Caco-2 (cell line): ENCODE data around the gene DNHD1. TPM values are rescaled to one million over a fixed set of nuclear protein-coding genes. Genes with fewer than 3 reads are reported as not detected.
A peak's percentile ranks its signal among the peaks of the same experiment; 100 is the strongest.

Experiments used
- BruUV-seq: library from RNA; stranded (reverse); fragments of 400-500 nt; replicated peaks from 2 replicates; lab custom pipeline; 2021; lab: Mats Ljungman, UMichigan
- CTCF ChIA-PET: fragments of 300-600 bp; sonication (Branson Sonifier 250); formaldehyde crosslinking; loops from one replicate; lab custom pipeline; 2022; ENCODE audit warnings: antibody characterized with exemption; lab: Charles Lee
- POLR2A ChIA-PET: fragments of 300-600 bp; sonication (Branson Sonifier 250); formaldehyde crosslinking; loops from one replicate; lab custom pipeline; 2022; ENCODE audit warnings: antibody characterized with exemption; lab: Charles Lee
- DNase-seq, 2 experiments: peaks; one replicate each; pipeline versions ENCODE4 v3.0.0 to v3.0.0-alpha.2; 2020 to 2022
- H3K27me3 ChIP-seq: replicated peaks from 2 replicates; pipeline ENCODE4 v1.6.0; 2011; ENCODE audit warnings: low read length; ENCODE audit not compliant: control insufficient read depth, insufficient read depth
- H3K36me3 ChIP-seq: 2 replicates; pipeline ENCODE4 v1.5.1; 2011; ENCODE audit warnings: low read length; ENCODE audit not compliant: control insufficient read depth, insufficient read depth
- H3K4me1 ChIP-seq: fragments of 250-450 bp; sonication (Bioruptor Pico); 2 replicates; pipeline ENCODE4 v1.5.1; 2020; ENCODE audit warnings: mild to moderate bottlenecking
- H3K4me3 ChIP-seq: 2 replicates; pipeline ENCODE4 v1.5.1; 2011; ENCODE audit warnings: low read depth, mild to moderate bottlenecking, control low read depth, low read length
- H3K9me3 ChIP-seq: fragments of 250-450 bp; sonication (Bioruptor Pico); 2 replicates; pipeline ENCODE4 v1.5.1; 2020; ENCODE audit warnings: mild to moderate bottlenecking, moderate library complexity
- H3K27ac Mint-ChIP-seq: one replicate; pipeline ENCODE4 v1.8.0; 2022; ENCODE audit warnings: mixed read lengths; ENCODE audit not compliant: unreplicated experiment
- H3K27me3 Mint-ChIP-seq: one replicate; pipeline ENCODE4 v1.8.0; 2022; ENCODE audit warnings: mixed read lengths; ENCODE audit not compliant: insufficient read depth, unreplicated experiment
- H3K36me3 Mint-ChIP-seq: one replicate; pipeline ENCODE4 v1.8.0; 2022; ENCODE audit warnings: mild to moderate bottlenecking, mixed read lengths; ENCODE audit not compliant: insufficient read depth, unreplicated experiment
- H3K4me1 Mint-ChIP-seq: one replicate; pipeline ENCODE4 v1.8.0; 2022; ENCODE audit warnings: low read depth, mixed read lengths; ENCODE audit not compliant: unreplicated experiment
- H3K4me3 Mint-ChIP-seq: one replicate; pipeline ENCODE4 v1.8.0; 2022; ENCODE audit warnings: mild to moderate bottlenecking, moderate library complexity, mixed read lengths; ENCODE audit not compliant: unreplicated experiment
- H3K9me3 Mint-ChIP-seq: one replicate; pipeline ENCODE4 v1.8.0; 2022; ENCODE audit warnings: mixed read lengths; ENCODE audit not compliant: unreplicated experiment
- CTCF ChIP-seq, 2 experiments: fragments of 200-600 bp in 1 of 2; IDR thresholded peaks; 1 replicate in 1 of 2; 2 replicates in 1 of 2; pipeline versions ENCODE4 v1.5.1 to v1.8.0; 2011 to 2022; ENCODE audit warnings: antibody characterized with exemption in 1 of 2, control low read depth in 1 of 2, inconsistent platforms in 1 of 2, low read depth in 1 of 2, low read length in 1 of 2, mild to moderate bottlenecking in 1 of 2, moderate library complexity in 1 of 2; ENCODE audit not compliant: insufficient read depth in 1 of 2, severe bottlenecking in 1 of 2, unreplicated experiment in 1 of 2
- intact Hi-C: fragments of 100-400 bp; cut with micrococcal nuclease; formaldehyde crosslinking; loops from one replicate; pipeline ENCODE4 v1.10.0; 2022; ENCODE audit not compliant: unreplicated experiment
- total RNA-seq: library from RNA; stranded (reverse); gene quantifications from 2 replicates; pipeline ENCODE4 v1.2.3, GENCODE V29; 2022

The DNHD1 gene
- total RNA-seq, 1 experiment from 2014 or later: 5.7 TPM

GRCh38 chr11:6604081-6604626, 107.1 kb downstream of the DNHD1 start:
- H3K27me3 Mint-ChIP-seq: no peaks in the 10 kb centered on the region
- intact Hi-C loops: loop anchor here (1.0 to 2.0 kb wide), 4 partner anchors 64 to 129 kb away; partner anchors contain the start of gene MRPL17
- ChIA-PET POLR2A (interaction anchor here (0.6 to 2.2 kb wide), 4 partner anchors 9 to 214 kb away, joined by 4 to 10 read pairs (median 6); partner anchors contain the start of genes ARFIP2, MRPL17, SMPD1 and TIMM10B), CTCF (interaction anchor here (0.5 to 1.3 kb wide), 6 partner anchors 15 to 225 kb away, joined by 3 to 7 read pairs (median 4); partner anchors contain the start of genes MRPL17 and TPP1)
- no peak overlapping the region for H3K27ac Mint-ChIP-seq
- peaks cover 5% of the 10 kb centered on the region for H3K36me3 Mint-ChIP-seq
- no peaks in the 10 kb centered on the region for H3K9me3 ChIP-seq
- no peaks in the 10 kb centered on the region for H3K9me3 Mint-ChIP-seq
- TF ChIP-seq CTCF (IDR thresholded peaks at IDR 0.05; ENCODE audit: insufficient read depth in 1 of 2, low read depth in 1 of 2, low read length in 1 of 2, severe bottlenecking in 1 of 2, unreplicated experiment in 1 of 2): peak in 1 of 2 experiments; percentile 5
- peak overlapping the region; percentile 60 for H3K4me3 ChIP-seq
- no peaks in the 10 kb centered on the region for H3K27me3 ChIP-seq
- DNase-seq: peak; percentile 60
- H3K36me3 ChIP-seq: peaks cover 8% of the 10 kb centered on the region
- H3K4me3 Mint-ChIP-seq: no peak overlapping the region
- H3K4me1 ChIP-seq: peaks cover 34% of the 10 kb centered on the region
- peaks cover 17% of the 10 kb centered on the region for H3K4me1 Mint-ChIP-seq
- no TSS peak for BruUV-seq

- POLR2A ChIA-PET: interaction anchor here (0.8 to 2.2 kb wide), 3 partner anchors 78 to 215 kb away, joined by 5 to 10 read pairs (median 8); partner anchors contain the start of genes ARFIP2, MRPL17, SMPD1 and TIMM10B
Observed at GRCh38 chr11:6604790-6605189, 107.7 kb downstream of the DNHD1 start.

More at GRCh38 chr11:6604790-6605189, 107.7 kb downstream of the DNHD1 start:
- Mint-ChIP-seq H3K27me3 (no peaks in the 10 kb centered on the region), H3K27ac (no peak overlapping the region), H3K4me3 (no peak overlapping the region), H3K36me3 (no peaks in the 10 kb centered on the region), H3K4me1 (peaks cover 17% of the 10 kb centered on the region), H3K9me3 (no peaks in the 10 kb centered on the region)
- TF ChIP-seq CTCF (IDR thresholded peaks at IDR 0.05; ENCODE audit: insufficient read depth in 1 of 2, low read depth in 1 of 2, low read length in 1 of 2, severe bottlenecking in 1 of 2, unreplicated experiment in 1 of 2): no peak
- H3K36me3 ChIP-seq: peaks cover 5% of the 10 kb centered on the region
- H3K4me3 ChIP-seq: peak overlapping the region; percentile 60
- no TSS peak for BruUV-seq
- no peaks in the 10 kb centered on the region for H3K27me3 ChIP-seq
- intact Hi-C loops: loop anchor here (1.0 to 2.0 kb wide), 4 partner anchors 64 to 130 kb away; partner anchors contain the start of gene MRPL17
- CTCF ChIA-PET: interaction anchor here (0.9 to 1.3 kb wide), 5 partner anchors 14 to 226 kb away, joined by 3 to 7 read pairs (median 4); partner anchors contain the start of genes MRPL17 and TPP1
- DNase-seq: no peak
- no peaks in the 10 kb centered on the region for H3K9me3 ChIP-seq
- peaks cover 34% of the 10 kb centered on the region for H3K4me1 ChIP-seq
